Stimulated activated CD4-positive, alpha-beta T cell treated with anti-CD3 and anti-CD28 coated beads, TNF-alpha, amount 100 ng/mL, for 48 hours (primary cell): ENCODE data around the gene DDR1.

Experiments used
- DNase-seq, 3 donors: peaks; one replicate each; pipeline ENCODE4 v3.0.0-alpha.2; 2020; ENCODE audit warnings: low read depth in 3 of 3

DDR1 gene

DNA sequence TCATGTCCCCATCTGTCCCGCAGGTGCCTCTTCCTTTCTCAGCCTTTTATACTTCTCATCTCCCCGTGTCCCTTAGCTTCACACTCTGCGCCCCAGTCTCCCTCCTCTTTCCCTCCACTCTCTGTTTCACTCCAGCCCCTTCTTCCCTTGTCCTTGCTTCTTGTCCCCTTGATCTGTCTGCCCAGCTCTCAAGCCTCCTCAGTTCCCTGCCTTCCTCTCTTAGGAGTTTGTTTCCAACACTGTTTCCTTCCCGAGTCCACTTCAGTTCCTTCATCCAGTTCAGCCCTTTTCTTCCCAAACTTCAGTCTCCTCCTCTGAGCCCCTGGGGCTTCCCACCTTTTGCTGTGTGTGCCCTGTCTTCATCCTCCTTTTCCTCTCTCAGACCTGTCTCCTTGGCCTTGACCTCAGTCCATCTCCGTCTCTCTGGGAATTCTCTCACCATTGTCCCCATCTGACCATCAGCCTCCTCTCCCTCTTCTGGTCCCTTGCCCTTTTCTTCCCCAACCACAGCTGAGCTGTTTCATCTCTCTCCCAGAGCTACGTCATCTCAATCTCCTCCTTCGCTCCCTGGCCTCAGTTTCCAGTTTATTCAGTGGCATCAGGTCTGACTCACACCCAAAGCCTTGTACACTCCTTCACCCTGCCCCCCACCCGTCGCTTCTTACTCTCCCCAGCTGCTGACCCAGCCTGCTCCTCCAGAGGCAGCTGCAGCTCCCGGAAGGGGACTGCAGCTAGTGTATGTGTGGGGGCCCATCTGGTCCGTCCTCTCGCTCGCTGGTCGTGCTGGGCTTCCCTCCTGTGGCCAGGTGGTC lies 2.7 kb upstream of the DDR1 start:
- DNase-seq: no peak

DNA sequence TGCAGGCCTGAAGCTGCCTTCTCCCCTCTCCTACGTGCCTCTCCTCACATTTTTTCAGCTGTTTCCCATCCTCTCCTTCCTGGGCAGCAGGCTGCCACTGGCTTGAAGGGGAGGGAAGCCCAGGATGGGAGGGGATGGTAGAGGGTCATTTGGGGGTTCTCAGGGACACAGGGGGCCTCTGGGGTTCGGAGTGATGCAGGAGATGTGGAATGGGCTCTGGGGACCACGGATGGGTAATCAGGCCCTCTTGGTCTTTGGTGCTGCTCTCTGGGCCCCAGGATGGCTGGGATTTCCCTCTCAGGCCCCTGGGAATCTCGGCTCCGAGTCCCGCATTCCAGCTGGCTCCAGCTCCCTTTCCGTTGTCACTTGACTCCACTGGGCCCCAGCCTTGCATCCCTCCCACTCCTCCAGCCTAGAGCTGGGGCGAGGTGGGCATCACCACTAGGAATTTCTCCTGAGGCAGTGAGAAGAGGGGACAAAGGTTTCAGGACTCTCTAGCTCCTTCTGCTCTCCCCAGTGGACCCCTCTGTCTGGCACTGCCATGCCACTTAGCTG lies 2.0 kb upstream of the DDR1 start:
- no peak for DNase-seq

DNA sequence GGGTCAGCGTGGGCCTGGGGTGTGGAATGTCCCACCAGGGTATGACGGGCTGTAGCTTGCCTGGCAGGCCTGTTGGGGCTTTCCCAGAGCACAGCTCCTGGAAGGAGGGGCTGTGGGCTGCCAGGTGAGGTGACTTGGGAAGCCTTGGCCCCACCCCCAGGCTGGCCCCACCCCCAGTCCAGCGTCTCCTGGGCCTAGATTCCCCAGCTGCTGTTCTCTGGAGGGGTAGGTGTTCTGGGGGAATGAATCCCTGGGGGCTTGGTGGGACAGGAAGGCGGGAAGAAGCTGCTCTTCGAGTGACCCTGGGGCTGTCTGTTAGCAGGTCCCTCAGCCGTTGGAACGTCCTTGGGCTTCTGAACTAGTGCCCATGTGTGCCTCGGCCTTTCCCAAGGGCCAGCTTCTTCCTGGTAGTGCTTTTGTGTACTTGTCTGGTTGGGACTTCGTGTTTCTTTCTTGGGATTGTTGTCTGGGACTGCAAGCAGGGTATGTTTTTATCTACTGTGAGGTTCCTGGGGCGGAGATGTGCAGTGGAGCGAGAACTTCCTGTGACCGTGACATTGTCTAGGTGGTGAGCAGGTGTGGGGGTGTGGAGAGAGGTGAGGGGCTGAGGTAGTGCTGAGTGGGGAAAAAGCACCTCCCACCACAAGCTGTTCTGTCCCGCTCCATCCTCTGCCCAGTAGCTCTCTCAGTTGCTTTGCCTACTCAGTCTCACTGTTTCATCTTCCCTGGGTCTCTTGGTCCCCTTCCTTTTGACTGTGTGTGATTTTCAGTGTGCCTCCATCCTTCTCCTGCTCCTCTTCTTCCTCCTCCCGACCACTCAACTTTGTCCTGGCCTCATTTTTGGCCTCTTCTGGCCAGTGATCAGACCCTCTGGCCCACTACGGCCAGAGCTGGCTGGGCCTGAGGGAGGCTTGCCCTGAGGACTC lies 1.3 kb upstream of the DDR1 start:
- DNase-seq: no peak

DNA sequence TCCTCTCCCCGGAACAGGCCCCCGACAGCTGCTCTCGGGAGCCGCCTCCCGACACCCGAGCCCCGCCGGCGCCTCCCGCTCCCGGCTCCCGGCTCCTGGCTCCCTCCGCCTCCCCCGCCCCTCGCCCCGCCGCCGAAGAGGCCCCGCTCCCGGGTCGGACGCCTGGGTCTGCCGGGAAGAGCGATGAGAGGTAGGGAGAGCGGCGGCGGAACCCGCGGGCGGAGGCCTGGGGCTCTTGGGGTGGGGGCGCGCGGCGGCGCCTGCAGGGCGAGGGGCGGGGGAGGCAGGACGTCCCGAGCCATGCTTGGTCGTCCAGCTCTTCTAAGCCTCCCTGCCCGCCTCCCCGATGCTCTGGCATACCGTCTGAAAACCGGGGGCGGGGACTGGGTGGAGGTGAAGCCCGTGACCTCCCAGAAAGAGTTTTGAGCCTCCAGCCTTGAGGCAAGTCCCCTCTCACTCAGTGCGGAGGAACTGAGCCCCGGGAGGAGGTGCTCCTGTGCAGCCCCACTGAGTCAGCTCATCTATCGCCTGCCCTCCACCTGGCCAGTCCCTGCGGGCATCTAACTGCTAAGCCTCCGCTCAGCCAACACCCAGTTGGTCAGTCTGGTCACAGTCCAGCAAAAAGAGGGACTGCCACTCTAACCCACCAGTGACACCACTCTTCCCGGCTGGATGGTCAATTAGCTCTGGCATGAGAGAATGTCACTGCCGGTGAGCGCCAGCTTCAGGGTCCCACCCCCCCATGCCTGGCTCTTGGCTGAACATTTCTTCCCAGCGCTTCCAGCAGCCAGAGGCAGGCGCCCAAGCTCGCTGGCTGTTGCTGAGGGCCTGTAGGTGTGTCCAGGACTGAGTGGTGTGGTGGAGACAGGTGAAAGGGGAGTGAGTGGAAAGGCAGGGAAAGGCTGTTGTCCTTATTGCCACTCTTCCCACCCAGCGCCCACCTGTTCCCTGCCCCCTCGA lies 482 bp downstream of the DDR1 start:
- DNase-seq: peak in 1 of 3 donors; percentile 59

DNA sequence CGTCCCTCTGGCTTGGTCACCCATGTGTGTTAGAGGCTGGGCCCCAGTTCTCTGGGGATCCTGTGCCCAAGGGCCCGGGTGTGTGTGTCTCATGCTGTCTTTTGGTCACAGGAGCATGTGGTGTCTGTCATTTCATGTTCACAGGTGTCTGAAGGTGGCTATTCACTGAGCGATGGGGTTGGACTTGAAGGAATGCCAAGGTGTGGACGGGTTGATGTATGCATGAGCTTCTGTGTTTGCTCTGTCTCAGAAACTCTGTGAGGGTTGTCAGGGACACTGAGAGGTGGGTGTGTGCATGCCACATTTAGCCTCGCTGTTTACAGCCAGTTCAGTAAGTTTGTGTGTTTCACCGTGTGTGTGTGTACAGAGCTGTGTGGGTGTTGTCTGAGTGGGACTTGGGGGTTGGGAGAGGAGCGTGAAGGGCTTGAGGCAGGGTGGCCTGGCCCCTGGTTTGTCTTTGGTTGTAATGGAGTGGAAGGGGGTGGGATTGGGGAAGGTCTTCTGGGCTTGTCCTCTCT lies 1.2 kb downstream of the DDR1 start:
- no peak for DNase-seq

DNA sequence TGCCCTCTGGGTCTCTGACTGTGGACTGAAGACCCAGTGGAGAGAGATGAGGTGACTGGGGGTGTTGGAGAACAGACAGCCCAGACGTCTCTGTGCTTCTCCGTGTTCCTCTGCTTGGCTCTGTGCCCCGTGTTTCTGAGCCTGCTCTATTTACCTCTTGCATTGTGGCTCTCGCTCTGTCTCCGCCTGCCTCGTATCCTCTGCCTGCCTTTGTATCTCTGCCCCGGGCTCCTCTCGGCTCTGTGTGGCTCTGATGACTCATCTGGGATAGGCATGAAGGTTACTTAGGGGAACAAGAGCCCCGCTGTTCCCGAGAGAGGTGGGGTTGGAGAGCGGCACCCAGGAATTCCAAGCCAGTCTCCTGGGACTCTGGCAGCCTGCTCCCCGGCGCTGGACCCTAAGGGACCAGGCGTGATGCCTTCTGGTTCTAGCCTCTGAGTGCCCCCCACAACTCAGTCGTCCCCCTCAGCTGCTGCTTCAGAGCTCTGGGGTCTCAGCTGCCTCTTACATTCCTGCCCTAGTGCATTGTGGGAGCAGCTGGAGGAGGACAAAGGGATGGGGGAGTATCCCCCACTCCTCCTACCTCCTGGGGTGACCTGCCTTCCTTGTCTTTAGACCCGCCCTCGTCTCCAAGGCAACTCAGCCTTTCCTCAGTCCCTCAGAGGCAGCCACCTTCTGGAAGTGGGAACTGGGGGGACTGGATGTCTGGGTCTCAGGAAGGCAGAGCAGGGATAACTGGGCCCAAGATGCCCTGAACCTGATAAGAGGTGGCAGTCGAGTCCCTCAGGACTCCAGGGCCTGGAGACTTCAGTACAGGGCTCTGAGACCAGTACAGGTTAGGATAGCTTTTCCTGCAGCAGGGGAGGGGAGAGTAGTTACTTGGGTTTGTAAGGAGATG lies 1.9 kb downstream of the DDR1 start:
- DNase-seq: no peak

DNA sequence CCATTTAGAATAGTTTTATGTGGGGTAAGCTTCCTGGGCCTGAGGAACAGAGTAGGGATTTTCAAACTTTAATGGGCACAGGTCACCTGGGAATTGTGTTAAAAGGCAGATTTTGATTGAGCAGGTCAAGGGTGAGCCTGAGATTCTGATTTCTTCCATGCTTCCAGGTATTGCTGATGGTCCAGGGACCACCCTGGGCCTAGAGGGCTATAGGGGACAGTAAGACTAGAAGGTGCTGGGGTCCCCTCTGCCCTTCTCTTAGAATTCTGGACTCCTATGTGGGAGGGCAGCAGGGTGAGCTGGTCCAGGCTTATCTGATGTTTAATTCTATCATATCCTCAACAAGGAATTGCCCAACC lies 2.6 kb downstream of the DDR1 start:
- DNase-seq: no peak

DNA sequence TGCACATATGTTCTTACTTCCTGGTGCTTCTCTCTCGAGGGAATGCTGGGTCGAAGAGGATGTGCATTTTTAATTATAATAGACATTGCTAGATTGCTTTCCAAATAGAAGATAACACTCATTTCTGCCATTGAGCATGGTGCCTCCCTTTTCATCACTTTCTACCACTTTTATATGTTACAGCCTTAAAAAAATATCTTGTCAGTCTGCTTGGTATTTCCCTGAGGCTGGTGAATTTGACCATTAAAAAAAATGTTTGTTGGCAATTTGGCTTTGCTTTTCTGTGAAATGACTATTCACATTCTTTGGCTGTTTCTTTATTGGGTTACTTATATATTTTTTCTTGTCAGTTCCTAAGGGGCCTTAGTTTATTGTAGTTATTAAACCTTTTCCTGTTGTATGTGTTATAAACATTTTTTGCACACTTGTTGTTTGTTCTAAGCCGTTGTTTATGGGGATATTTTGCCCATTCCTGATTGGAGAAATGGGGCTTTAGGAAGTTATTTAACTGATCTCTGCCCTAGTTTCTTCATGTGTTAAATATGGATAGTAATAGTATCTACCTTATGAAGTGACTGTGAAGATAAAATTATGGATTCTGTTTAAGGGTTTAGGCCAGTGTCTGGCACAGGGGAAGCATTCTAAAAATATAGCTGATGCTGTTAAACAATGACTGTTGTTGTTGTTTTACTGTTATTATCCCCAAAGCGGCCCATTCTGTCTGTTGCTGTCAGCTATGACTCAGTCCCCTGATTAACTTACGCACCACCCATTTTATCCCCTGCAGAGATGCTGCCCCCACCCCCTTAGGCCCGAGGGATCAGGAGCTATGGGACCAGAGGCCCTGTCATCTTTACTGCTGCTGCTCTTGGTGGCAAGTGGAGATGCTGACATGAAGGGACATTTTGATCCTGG lies 3.8 kb downstream of the DDR1 start:
- no peak for DNase-seq

DNA sequence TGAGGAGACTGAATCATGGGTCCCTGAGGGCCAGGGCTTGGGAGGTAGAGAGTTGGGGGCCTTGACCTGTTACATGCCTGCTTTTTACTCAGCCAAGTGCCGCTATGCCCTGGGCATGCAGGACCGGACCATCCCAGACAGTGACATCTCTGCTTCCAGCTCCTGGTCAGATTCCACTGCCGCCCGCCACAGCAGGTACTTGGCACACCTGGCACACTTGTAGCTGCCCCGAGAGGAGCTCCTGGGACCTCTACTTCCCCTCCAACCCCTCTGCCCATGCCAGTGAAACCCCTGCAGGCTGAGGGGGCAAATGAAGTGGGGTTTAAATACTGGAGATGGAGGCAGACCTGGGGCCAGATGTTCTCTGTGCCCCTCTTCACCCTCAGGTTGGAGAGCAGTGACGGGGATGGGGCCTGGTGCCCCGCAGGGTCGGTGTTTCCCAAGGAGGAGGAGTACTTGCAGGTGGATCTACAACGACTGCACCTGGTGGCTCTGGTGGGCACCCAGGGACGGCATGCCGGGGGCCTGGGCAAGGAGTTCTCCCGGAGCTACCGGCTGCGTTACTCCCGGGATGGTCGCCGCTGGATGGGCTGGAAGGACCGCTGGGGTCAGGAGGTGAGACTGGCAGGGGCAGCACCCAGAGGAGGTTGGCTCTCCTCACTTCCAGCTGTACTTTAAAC lies 4.6 kb downstream of the DDR1 start:
- DNase-seq: no peak

DNA sequence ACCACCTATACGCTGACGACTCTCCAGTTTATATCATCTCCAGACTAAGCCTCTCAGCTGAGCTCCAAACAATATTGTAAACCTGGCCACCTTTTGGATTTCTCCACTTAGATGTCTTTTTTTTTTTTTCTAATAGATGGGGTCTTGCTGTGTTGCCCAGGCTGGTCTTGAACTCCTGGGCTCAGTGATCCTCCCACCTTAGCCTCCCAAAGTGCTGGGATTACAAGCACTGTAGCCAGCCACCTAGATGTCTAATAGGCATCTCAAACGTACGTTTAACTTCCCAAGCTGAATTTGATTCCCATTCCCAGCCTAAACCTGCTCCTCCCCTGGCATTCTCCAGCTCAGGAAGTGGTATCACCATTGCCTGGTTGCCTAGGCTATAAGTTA lies 5.2 kb downstream of the DDR1 start:
- no peak for DNase-seq

DNA sequence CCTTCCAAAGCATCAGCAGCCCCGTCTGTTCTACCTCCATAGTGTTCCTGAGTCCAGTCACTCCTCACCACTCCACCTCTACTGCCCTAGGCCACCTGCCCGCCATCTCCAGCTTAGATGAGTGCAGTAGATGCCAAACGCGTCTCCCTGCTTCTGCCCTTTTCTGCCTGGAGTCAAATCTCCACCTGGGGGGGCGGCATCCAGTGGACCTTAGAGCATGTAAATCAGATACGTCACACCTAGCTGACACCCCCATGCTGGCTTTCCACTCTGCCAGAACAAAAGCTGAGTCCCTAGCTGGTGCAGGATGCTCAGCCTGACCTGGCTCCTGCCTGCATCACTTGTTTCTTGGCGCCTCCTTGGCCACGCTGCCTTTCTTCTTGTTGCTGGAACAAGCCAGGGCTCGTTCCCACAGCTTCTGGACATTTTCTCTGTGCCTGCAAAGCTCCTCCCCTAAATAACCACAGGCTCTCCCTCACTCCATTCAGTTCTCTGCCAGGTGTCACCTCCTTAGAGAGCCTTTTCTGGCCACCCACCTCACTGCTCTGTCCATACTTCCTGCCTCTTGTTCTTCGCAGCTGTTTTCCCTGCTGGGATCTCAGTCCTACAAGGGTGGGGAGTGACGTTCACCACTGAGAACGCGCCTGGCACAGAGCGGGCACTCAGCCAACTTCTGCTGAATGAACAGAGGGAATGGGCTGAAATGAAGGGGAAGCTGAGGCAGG lies 5.8 kb downstream of the DDR1 start:
- DNase-seq: no peak

DNA sequence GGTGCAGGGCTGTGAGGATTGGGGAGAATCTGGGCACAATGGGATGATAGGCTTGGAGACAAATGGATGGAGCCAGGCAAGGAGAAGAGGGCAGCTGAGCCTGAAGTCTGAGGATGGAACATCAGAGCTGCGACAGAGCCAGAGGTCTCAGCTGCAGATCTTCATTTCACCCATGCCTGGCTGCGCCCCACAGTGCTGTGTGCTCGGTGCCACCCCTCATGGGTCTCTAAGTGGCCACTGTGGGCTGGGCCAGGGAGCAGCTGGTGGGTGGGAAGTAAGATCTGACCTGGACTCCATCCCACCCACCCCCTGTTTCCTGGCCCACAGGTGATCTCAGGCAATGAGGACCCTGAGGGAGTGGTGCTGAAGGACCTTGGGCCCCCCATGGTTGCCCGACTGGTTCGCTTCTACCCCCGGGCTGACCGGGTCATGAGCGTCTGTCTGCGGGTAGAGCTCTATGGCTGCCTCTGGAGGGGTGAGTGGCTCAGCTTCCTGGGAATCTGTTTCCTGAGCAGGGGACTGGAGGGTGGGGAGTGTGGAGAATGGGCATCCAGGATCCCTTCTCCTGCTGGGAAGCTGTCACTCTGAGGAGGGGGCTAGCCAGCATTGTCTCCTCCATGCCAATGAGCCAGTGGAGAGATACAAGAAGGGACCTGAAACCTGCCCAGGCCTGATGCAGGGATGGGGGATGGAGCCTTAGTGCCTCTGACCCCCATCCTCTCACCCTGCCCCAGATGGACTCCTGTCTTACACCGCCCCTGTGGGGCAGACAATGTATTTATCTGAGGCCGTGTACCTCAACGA lies 6.5 kb downstream of the DDR1 start:
- DNase-seq: no peak

DNA sequence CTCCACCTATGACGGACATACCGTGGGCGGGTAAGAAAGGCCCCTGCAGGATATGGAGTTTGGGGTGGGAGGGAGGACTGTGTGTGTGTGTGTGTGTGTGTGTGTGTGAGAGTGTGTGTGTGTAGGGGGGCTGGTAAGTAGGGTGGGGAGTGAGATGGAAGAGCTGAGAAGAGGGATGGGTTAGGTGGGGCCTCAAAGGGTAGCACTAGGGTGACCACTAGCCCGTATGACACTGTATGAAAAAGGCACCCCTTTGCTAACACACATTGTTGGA lies 7.1 kb downstream of the DDR1 start:
- no peak for DNase-seq

DNA sequence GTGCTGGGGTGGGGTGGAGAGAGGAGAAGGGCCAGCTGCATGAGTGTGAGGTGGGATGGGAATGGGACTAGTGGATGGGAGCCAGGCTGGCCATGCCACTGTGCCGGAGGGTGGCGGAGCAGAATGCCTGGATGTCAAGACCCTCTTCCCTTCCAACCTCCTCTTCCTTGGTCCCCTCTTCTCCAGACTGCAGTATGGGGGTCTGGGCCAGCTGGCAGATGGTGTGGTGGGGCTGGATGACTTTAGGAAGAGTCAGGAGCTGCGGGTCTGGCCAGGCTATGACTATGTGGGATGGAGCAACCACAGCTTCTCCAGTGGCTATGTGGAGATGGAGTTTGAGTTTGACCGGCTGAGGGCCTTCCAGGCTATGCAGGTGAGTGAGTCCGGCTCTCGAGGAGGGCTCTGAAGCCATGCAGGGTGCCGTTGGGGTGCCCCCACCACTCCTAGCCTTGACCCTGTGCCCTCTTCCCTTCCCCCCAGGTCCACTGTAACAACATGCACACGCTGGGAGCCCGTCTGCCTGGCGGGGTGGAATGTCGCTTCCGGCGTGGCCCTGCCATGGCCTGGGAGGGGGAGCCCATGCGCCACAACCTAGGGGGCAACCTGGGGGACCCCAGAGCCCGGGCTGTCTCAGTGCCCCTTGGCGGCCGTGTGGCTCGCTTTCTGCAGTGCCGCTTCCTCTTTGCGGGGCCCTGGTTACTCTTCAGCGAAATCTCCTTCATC lies 7.7 kb downstream of the DDR1 start:
- no peak for DNase-seq

DNA sequence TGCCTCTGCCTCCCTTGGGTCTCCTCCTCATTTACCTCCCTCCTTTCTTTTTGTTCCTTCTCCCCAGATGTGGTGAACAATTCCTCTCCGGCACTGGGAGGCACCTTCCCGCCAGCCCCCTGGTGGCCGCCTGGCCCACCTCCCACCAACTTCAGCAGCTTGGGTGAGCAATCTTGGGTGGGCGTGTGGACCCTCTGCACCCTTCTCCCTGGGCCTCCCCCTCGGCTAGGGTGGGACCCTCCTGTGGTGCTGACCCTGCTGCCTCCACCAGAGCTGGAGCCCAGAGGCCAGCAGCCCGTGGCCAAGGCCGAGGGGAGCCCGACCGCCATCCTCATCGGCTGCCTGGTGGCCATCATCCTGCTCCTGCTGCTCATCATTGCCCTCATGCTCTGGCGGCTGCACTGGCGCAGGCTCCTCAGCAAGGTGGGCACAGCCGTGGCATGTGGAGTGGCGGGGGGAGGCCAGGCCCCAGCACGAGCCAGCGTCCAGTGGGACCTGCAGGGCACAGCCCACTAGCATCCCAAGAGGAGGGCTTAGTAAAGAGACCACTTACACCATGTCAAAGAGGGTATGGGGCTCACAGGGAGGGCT lies 8.8 kb downstream of the DDR1 start:
- DNase-seq: no peak

DNA sequence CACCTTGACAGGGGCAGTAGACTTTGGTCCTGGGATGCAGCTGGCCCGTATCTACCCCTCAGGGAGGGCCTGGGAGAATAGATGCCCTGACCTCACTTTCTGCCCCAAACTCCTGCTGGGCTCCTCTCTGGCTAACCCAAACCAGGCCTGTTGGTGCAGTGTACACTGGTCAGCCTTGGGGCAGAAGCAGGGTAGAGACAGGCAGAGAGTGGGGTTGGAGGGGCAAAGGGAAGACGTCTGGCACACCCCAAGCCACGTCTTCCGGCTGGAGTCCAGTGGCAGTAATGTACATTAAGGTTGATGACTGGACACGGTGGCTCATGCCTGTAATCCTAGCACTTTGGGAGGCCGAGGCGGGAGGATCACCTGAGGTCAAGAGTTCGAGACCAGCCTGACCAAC lies 9.3 kb downstream of the DDR1 start:
- no peak for DNase-seq
